ENCODE results near the gene USP17L17.
"Not testable (repeated sequence)": the region's sequence is repeated elsewhere in the genome, so short reads cannot be mapped to it uniquely, and the experiment has no call there.

Gene USP17L17

GRCh38 chr4:9257824-9258223, 14.1 kb downstream of the USP17L17 start, which contains the start of gene USP17L20:
TSS of gene USP17L20 (plus strand) at chr4:9258124. CDS start at chr4:9258124, 0 bp downstream.
- H3K27ac ChIP-seq (ENCODE audit: extremely low read depth, low read depth, low read length); H3K36me3 ChIP-seq (ENCODE audit: control insufficient read depth in 2 of 2, insufficient read depth in 1 of 2, low read length in 2 of 2); H3K4me1 ChIP-seq (ENCODE audit: control insufficient read depth, insufficient read depth, low read length); H3K9me3 ChIP-seq (ENCODE audit: control insufficient read depth, insufficient read depth, low read depth, low read length); POLR2A ChIA-PET; H3K4me3 ChIP-seq (ENCODE audit: low read depth, low read length); CTCF ChIA-PET: not testable (repeated sequence)

GRCh38 chr4:9262572-9262971, 18.9 kb downstream of the USP17L17 start, which contains the start of gene USP17L21:
TSS of gene USP17L21 (plus strand) at chr4:9262872. CDS start at chr4:9262872, 0 bp downstream.
- CTCF ChIA-PET; H3K27ac ChIP-seq (ENCODE audit: extremely low read depth, low read depth, low read length); H3K4me1 ChIP-seq (ENCODE audit: control insufficient read depth, insufficient read depth, low read length); POLR2A ChIA-PET; H3K4me3 ChIP-seq (ENCODE audit: low read depth, low read length); H3K36me3 ChIP-seq (ENCODE audit: control insufficient read depth in 2 of 2, insufficient read depth in 1 of 2, low read length in 2 of 2); H3K9me3 ChIP-seq (ENCODE audit: control insufficient read depth, insufficient read depth, low read depth, low read length): not testable (repeated sequence)

GRCh38 chr4:9267319-9267718, 23.6 kb downstream of the USP17L17 start, which contains the start of gene USP17L22:
TSS of gene USP17L22 (plus strand) at chr4:9267619. CDS start at chr4:9267619, 0 bp downstream.
- POLR2A ChIA-PET: not testable (repeated sequence)

GRCh38 chr4:9271719-9272118, 28.0 kb downstream of the USP17L17 start:
- H3K9me3 ChIP-seq (ENCODE audit: control insufficient read depth, insufficient read depth, low read depth, low read length); H3K4me3 ChIP-seq (ENCODE audit: low read depth, low read length); CTCF ChIA-PET; POLR2A ChIA-PET; H3K27ac ChIP-seq (ENCODE audit: extremely low read depth, low read depth, low read length); H3K36me3 ChIP-seq (ENCODE audit: control insufficient read depth in 2 of 2, insufficient read depth in 1 of 2, low read length in 2 of 2); H3K4me1 ChIP-seq (ENCODE audit: control insufficient read depth, insufficient read depth, low read length): not testable (repeated sequence)

More at GRCh38 chr4:9267319-9267718, 23.6 kb downstream of the USP17L17 start, which contains the start of gene USP17L22:
- H3K9me3 ChIP-seq (ENCODE audit: control insufficient read depth, insufficient read depth, low read depth, low read length); H3K27ac ChIP-seq (ENCODE audit: extremely low read depth, low read depth, low read length); CTCF ChIA-PET; H3K36me3 ChIP-seq (ENCODE audit: control insufficient read depth in 2 of 2, insufficient read depth in 1 of 2, low read length in 2 of 2); H3K4me3 ChIP-seq (ENCODE audit: low read depth, low read length); H3K4me1 ChIP-seq (ENCODE audit: control insufficient read depth, insufficient read depth, low read length): not testable (repeated sequence)
